ENCODE data around the gene KAT2B. TPM values are rescaled to one million over a fixed set of nuclear protein-coding genes. Genes with fewer than 3 reads are reported as not detected.
A peak's percentile ranks its signal among the peaks of the same experiment; 100 is the strongest.

KAT2B gene
- polyA plus RNA-seq, 1 donor: 29.9 TPM

DNA sequence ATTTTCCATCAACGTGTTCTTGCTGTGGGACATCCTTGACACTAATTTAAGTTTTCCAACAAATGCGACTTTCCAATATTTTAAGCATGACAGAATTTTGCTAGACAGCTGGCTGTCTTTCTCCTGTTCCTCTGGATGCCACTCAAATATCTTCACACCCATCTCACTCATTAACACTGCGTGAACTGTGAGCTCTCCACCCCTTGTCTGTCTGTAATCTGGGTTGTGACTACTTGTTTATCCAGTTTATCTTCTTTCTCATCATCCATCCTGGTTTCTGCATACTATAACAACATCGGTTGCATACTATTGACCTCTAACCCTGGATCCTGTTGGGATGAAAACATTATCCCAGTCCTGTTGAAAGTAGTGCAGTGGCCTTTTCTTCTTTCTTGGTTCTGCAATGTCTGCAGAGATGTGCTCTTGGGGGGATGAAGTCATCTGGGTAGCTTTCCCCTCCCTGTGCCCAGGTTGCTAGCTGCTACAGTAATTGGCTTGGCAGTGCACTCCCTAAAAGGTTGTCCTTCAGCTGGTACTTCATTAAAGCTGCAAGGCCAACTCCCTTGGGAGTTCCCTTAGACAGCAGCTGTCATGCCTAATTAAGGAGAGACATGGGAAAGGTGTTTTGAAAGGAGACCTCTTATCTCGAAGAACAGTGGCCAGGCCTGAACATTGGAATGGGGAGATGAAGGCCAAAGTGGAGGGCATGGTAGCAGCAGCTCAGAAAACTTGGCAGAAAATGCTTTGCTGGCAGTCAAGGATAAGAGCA is 24.7 kb downstream of the KAT2B start:
- no peak for DNase-seq

DNA sequence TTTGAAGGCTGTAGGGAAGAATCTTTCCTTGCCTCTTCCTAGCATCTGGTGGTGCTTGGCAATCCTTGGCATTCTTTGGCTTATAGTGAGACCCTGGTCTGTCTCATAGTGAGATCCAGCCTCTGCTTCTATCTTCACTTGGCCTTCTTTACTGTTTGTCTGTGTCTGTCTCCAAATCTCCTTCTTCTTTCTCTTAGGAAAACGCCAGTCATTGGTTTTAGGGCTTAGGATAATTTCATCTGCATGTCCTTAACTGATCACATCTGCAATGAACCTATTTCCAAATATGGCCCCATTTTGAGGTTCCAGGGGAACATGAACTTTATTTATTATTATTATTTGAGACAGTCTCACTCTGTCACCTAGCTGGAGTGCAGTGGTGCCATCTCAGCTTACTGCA is 25.8 kb downstream of the KAT2B start:
- no peak for DNase-seq

DNA sequence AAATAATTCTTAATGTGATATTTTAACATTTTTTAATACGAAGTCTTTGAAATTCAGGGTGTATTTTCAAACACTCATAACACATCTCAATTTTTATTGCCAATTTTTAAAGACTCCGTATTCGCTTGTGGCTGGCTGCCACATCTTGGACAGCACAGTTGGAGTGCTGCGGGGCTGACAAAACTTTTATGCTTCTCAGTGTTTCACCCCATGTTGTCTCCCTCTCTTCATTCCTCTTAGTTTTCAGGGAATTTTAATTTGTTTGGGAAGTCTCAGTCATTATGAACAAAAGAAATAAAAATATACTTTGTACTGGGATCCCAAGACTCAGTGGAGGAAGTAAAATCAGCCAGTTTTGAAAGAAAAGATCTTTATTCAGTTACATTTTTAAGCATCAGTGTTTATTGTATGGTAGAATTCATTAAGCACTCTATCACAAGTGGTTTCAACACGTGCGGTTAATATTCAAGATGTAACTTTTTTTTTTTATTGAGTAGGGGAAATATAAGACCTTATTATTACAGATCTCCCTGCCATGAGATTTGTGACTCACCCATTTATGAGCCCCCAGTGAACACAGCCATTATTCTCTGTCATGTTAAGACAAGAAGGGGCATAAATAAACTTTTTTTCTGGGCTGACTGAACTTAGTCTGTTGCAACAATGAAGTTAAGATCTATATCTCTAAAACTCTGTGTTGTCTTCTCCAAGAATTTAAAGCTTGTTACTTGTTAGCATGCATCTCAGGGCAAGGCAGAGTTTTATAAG is 26.8 kb downstream of the KAT2B start:
- DNase-seq: no peak

GRCh38 chr3:20068512-20069177 is 28.4 kb downstream of the KAT2B start:
- no peak for DNase-seq

GRCh38 chr3:20069178-20069532 is 28.9 kb downstream of the KAT2B start:
- DNase-seq: no peak

- no peak for DNase-seq
These were observed 30.9 kb downstream of the KAT2B start for GRCh38 chr3:20071175-20071574.

DNA sequence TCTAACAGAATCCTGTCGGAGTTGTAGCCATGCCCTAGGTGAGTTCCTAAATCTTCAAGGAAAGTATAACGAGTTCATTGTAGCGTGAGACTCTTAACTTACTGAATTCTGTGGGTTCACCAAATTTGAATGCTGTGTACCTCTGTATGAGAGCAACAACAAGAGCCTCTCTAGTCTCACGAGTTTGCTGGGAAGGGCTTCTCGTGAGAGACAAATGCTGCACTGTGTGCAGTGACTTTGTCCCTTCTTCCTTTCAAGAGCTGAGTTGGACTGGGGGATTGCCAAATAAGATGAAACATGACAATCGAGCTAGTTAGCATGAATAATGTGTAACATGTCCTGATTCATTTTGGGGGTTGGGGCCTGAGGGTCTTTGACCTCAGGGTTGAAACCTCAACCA is 32.2 kb downstream of the KAT2B start:
- no peak for DNase-seq

DNA sequence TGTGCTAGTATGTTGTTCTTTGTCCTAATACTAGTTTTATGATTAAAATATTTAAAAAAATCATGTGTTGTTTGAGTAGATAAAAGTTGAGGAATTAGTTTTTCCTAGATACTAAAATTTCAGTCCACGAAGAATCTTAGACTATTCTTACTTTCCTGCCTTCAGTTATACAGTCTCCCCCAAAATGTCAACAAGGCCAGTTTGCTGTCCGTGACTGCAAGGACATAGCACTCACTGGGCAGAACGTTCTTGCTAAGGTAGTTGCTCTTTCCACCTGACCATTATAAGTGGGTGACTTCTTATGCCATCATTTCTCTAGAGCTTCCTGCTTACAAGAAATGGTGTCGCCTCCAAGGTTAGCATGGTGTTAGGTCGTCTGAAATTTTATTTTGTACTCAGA is 32.8 kb downstream of the KAT2B start:
- DNase-seq: no peak

GRCh38 chr3:20073683-20074082 is 33.4 kb downstream of the KAT2B start:
- no peak for DNase-seq

DNA sequence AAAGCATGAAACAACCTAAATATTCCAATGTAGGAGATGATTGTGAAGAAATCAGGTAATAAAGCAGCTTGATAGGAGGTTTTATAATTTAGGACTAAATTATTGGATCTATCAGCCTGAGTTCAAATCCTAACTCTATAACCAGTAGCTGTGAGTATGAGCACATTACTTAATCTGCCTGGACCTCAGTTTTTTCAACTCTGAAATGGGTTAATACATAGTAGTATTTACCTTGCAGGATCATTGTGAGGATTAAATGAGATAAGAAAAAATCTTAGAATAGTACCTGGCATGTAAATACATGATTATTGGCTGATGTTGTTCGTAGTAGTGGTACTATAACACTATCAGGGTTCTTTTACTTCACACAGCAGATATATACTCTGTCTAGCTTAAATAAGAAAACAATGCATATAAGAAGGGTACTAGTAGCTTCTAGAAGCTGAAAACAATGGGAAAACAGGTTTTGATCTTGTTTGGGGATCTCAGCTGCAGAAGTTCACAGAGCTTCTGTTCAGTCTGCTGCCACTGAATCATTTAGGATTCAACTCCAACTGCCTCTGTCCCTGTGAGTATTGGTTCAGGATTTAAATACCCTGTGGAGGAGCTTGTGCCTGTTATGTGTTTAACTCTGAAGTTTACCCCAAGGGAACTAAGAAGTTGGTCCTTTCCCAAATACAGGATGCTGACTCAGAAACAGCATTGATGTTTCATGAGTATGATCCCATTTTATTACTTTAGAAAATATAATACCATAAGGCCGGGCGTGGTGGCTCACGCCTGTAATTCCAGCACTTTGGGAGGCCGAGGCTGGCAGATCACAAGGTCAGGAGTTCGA is 34.2 kb downstream of the KAT2B start:
- no peak for DNase-seq

DNA sequence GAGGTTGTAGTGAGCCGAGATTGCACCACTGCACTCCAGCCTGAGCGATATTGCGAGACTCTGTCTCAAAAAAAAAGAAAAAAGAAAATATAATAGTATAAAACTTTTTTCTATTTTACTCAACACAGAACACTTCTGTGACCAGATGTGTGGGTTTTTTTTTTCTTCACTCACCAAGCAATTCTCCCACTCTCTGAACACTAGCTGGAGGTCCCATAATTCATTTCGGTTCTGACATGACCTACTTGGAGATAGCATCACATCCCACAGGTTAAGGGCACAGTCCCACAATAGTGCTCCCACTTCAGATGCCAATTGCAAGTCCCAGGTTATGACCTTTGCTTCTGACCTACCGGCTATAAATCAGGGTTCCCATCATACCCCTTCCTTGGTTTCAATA is 35.0 kb downstream of the KAT2B start:
- DNase-seq: no peak

DNA sequence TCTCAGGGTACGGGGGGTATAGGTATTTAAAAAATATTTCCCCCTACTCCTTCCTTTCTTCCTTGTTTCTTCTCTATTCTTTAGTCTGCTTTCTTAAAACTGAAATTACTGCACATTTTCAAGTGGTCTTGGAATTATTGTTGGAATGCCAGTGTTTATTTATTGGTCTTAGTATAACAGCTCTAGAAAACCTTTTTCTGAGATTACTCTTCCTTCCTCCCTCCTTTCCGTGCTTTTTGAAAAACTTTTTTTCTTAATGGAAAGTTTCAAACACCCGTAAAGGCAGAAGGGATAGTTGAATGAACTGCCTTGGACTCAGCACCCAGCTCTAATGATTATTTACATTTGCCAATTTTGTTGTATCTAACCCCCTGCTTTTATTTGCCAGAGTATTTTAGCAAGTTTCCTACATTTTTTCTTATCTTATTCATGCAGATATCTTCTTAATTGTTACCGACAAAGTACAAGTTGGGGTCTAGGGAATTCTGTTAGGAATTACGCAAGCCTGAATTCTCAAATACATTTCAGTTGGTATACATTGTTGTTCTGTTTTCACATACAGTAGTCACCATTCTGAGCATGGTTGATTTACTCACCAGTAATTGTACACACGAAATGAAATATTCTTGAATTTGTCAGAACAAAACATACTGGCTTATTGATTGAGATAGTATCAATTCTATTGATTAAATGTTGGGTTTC is 36.2 kb downstream of the KAT2B start:
- no peak for DNase-seq

- DNase-seq: no peak
These were observed 36.8 kb downstream of the KAT2B start for GRCh38 chr3:20077068-20077467.

DNA sequence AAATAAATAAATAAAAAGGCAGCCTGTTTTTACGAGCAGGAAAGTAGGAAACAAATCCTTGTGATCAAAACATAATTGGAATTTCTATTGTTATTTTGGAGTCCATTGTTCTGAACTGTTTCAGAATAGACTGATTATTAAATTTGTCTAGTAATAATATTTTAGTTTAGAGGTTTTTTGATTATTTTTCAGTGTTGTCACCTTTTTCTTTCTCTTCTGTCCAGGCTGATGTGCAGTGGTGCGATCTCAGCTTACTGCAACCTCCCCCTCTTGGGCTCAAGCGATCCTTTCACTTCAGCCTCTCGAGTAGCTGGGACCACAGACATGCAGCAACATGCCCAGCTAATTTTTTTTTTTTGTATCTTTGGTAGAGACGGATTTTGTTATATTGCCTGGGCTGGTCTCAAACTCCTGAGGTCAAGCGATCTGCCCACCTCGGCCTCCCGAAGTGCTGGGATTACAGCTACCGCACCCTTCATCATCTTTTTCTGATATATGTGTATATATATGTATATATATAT is 38.0 kb downstream of the KAT2B start:
- no peak for DNase-seq

GRCh38 chr3:20079621-20080020 is 39.4 kb downstream of the KAT2B start:
- no peak for DNase-seq

- DNase-seq: peak; percentile 15
These were observed 40.8 kb downstream of the KAT2B start for GRCh38 chr3:20080956-20081554.

DNA sequence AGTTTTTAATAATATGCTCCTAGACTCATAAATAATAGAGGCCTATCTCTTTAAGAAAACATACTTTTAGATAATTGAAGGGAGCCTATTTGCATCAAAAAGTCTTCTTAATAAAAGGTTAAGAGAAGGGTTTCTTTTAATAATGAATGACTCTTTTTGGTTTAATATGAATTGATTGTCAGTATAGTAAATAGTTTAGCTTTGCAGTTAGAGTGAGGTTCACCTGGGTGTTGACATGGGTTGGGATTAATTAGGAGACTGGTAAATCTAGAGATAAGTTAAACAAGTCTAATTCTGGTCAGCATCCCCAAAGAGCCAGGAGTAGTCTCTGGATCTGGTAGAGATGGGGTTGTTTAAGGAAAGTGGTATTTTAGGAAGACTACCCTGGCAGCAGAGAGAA is 43.0 kb downstream of the KAT2B start:
- no peak for DNase-seq

GRCh38 chr3:20083953-20084352 is 43.7 kb downstream of the KAT2B start:
- DNase-seq: no peak

DNA sequence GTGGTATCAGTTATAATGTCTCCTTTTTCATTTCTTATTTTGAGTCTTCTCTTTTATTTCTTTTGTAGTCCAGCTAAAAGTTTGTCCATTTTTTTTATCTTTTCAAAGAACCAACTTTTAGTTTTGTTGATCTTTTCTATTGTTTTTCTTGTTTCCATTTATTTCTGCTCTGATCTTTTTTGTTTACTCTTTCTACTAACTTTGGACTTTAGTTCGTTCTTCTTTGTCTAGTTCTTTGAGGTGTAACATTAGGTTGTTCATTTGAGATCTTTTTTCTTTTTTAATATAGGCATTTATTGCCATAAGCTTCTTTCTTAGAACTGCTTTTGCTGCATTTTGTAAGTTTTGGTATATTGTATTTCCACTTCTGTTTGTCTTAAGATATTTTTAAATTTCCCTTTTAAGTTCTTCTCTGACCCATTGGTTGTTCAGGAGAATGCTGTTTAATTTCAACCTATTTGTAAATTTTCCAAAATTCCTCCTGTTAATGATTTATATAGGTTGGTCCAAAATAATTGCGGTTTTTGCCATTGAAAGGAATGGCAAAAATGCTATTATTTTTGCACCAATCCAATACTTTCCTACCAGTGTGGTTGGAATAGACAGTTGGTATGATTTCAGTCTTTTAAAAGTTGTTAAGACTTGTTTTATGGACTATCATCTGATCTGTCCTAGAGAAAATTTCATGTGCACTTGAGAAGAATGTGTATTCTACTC is 51.2 kb downstream of the KAT2B start:
- DNase-seq: no peak

DNA sequence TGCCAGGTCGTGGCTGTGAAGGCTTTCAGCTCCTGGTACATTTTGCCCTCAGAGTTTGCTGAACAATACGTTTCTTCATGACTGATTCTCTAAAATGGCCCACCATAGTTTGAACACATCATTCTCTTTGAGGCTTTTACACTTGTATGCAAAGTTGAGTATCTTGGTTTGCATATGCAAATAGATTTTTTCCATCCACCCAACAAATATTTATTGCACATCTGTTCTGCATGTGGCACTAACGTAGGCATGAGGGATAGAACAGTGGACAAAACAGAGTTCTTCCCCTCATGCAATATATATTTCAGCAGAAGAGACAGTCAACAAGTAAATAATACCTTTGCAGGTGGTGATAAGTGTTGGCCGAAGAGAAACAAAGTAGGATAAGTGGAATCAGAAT is 55.2 kb downstream of the KAT2B start:
- no peak for DNase-seq

Data from left kidney (tissue), 2 donors.